T-helper 2 cell treated with Interferon-gamma antibody and Interleukin-4, amounts not matched to agents 5 μg/mL and 100 μg/mL, for 36 hours (primary cell): ENCODE measurements around the gene SBDS.
"Not testable (repeated sequence)": the region's sequence is repeated elsewhere in the genome, so short reads cannot be mapped to it uniquely, and the experiment has no call there.

Experiments
- DNase-seq: peaks from one replicate; pipeline ENCODE4 v3.0.0; 2021; ENCODE audit warnings: low spot score
- H3K27ac Mint-ChIP-seq: one replicate; pipeline ENCODE4 v1.8.0; 2021; ENCODE audit warnings: mild to moderate bottlenecking, mixed read lengths
- H3K27me3 Mint-ChIP-seq: one replicate; pipeline ENCODE4 v1.8.0; 2021; ENCODE audit warnings: low read depth, mixed read lengths
- H3K36me3 Mint-ChIP-seq: one replicate; pipeline ENCODE4 v1.8.0; 2021; ENCODE audit warnings: low read depth, mixed read lengths
- H3K4me1 Mint-ChIP-seq: one replicate; pipeline ENCODE4 v1.8.0; 2021; ENCODE audit warnings: low read depth, mixed read lengths
- H3K4me3 Mint-ChIP-seq: one replicate; pipeline ENCODE4 v1.8.0; 2022; ENCODE audit warnings: mild to moderate bottlenecking, moderate library complexity, mixed read lengths
- H3K9me3 Mint-ChIP-seq: one replicate; pipeline ENCODE4 v1.8.0; 2021; ENCODE audit warnings: mixed read lengths

The SBDS gene

GRCh38 chr7:66970310-66970709, 25.1 kb downstream of the SBDS start:
- Mint-ChIP-seq H3K36me3 (no peaks in the 10 kb centered on the region), H3K27me3 (no peaks in the 10 kb centered on the region), H3K4me3 (no peak overlapping the region), H3K4me1 (no peaks in the 10 kb centered on the region), H3K9me3 (no peaks in the 10 kb centered on the region), H3K27ac (no peak overlapping the region)
- no peak for DNase-seq

- not testable (repeated sequence) for H3K27ac Mint-ChIP-seq, H3K4me3 Mint-ChIP-seq, H3K36me3 Mint-ChIP-seq, H3K9me3 Mint-ChIP-seq, H3K4me1 Mint-ChIP-seq, H3K27me3 Mint-ChIP-seq, DNase-seq
These were observed 26.4 kb downstream of the SBDS start for GRCh38 chr7:66969001-66969400.

GRCh38 chr7:66967029-66967428, 28.4 kb downstream of the SBDS start:
- no peaks in the 10 kb centered on the region for H3K36me3 Mint-ChIP-seq
- H3K9me3 Mint-ChIP-seq: no peaks in the 10 kb centered on the region
- H3K4me1 Mint-ChIP-seq: no peaks in the 10 kb centered on the region

GRCh38 chr7:66964411-66964810, 31.0 kb downstream of the SBDS start:
- H3K4me3 Mint-ChIP-seq: no peak overlapping the region

More at GRCh38 chr7:66967029-66967428, 28.4 kb downstream of the SBDS start:
- no peaks in the 10 kb centered on the region for H3K27me3 Mint-ChIP-seq
- H3K27ac Mint-ChIP-seq: no peak overlapping the region
- H3K4me3 Mint-ChIP-seq: no peak overlapping the region
- DNase-seq: no peak

GRCh38 chr7:66961096-66961495, 34.3 kb downstream of the SBDS start:
- Mint-ChIP-seq H3K4me3 (no peak overlapping the region), H3K36me3 (peaks cover 22% of the 10 kb centered on the region), H3K27me3 (no peaks in the 10 kb centered on the region), H3K9me3 (no peaks in the 10 kb centered on the region), H3K4me1 (no peaks in the 10 kb centered on the region), H3K27ac (no peak overlapping the region)
- no peak for DNase-seq

More at GRCh38 chr7:66964411-66964810, 31.0 kb downstream of the SBDS start:
- H3K27me3 Mint-ChIP-seq: no peaks in the 10 kb centered on the region
- H3K27ac Mint-ChIP-seq: no peak overlapping the region
- no peaks in the 10 kb centered on the region for H3K4me1 Mint-ChIP-seq
- H3K36me3 Mint-ChIP-seq: peaks cover 5% of the 10 kb centered on the region
- H3K9me3 Mint-ChIP-seq: no peaks in the 10 kb centered on the region
- no peak for DNase-seq

- Mint-ChIP-seq H3K27me3 (no peaks in the 10 kb centered on the region), H3K4me3 (no peak overlapping the region), H3K9me3 (no peaks in the 10 kb centered on the region), H3K4me1 (no peaks in the 10 kb centered on the region), H3K27ac (no peak overlapping the region), H3K36me3 (peaks cover 30% of the 10 kb centered on the region)
- no peak for DNase-seq
These were observed 35.2 kb downstream of the SBDS start for GRCh38 chr7:66960192-66960591.

GRCh38 chr7:66958538-66959350, 36.6 kb downstream of the SBDS start:
- Mint-ChIP-seq H3K36me3 (peaks cover 34% of the 10 kb centered on the region), H3K27me3 (no peaks in the 10 kb centered on the region)
- no peak for DNase-seq

GRCh38 chr7:66957595-66958290, 37.6 kb downstream of the SBDS start:
- H3K4me3 Mint-ChIP-seq: no peak overlapping the region

More at GRCh38 chr7:66958538-66959350, 36.6 kb downstream of the SBDS start:
- H3K4me1 Mint-ChIP-seq: no peaks in the 10 kb centered on the region
- no peak overlapping the region for H3K4me3 Mint-ChIP-seq
- H3K9me3 Mint-ChIP-seq: no peaks in the 10 kb centered on the region
- no peak overlapping the region for H3K27ac Mint-ChIP-seq

GRCh38 chr7:66953044-66953427, 42.4 kb downstream of the SBDS start:
- H3K4me3 Mint-ChIP-seq: no peak overlapping the region
- no peak for DNase-seq
- no peak overlapping the region for H3K27ac Mint-ChIP-seq
- H3K36me3 Mint-ChIP-seq: peaks cover 55% of the 10 kb centered on the region
- H3K9me3 Mint-ChIP-seq: no peaks in the 10 kb centered on the region
- H3K4me1 Mint-ChIP-seq: no peaks in the 10 kb centered on the region
- no peaks in the 10 kb centered on the region for H3K27me3 Mint-ChIP-seq

More at GRCh38 chr7:66957595-66958290, 37.6 kb downstream of the SBDS start:
- no peaks in the 10 kb centered on the region for H3K27me3 Mint-ChIP-seq
- DNase-seq: no peak
- H3K36me3 Mint-ChIP-seq: peaks cover 37% of the 10 kb centered on the region
- H3K4me1 Mint-ChIP-seq: no peaks in the 10 kb centered on the region
- H3K9me3 Mint-ChIP-seq: no peaks in the 10 kb centered on the region
- H3K27ac Mint-ChIP-seq: no peak overlapping the region

GRCh38 chr7:66952343-66953043, 42.9 kb downstream of the SBDS start:
- peaks cover 55% of the 10 kb centered on the region for H3K36me3 Mint-ChIP-seq
- no peak overlapping the region for H3K4me3 Mint-ChIP-seq
- no peaks in the 10 kb centered on the region for H3K27me3 Mint-ChIP-seq
- no peaks in the 10 kb centered on the region for H3K4me1 Mint-ChIP-seq
- no peak for DNase-seq
- no peak overlapping the region for H3K27ac Mint-ChIP-seq
- no peaks in the 10 kb centered on the region for H3K9me3 Mint-ChIP-seq

GRCh38 chr7:66950763-66951162, 44.6 kb downstream of the SBDS start:
- no peak overlapping the region for H3K27ac Mint-ChIP-seq
- no peak for DNase-seq
- H3K36me3 Mint-ChIP-seq: peaks cover 43% of the 10 kb centered on the region
- H3K9me3 Mint-ChIP-seq: no peaks in the 10 kb centered on the region
- H3K4me3 Mint-ChIP-seq: no peak overlapping the region
- no peaks in the 10 kb centered on the region for H3K27me3 Mint-ChIP-seq
- no peaks in the 10 kb centered on the region for H3K4me1 Mint-ChIP-seq

- H3K9me3 Mint-ChIP-seq: no peaks in the 10 kb centered on the region
- H3K36me3 Mint-ChIP-seq: peaks cover 42% of the 10 kb centered on the region
- DNase-seq: no peak
- no peak overlapping the region for H3K27ac Mint-ChIP-seq
- H3K4me1 Mint-ChIP-seq: no peaks in the 10 kb centered on the region
- H3K4me3 Mint-ChIP-seq: no peak overlapping the region
- no peaks in the 10 kb centered on the region for H3K27me3 Mint-ChIP-seq
These were observed 45.1 kb downstream of the SBDS start for GRCh38 chr7:66950311-66950710.

GRCh38 chr7:66948480-66949109, 46.8 kb downstream of the SBDS start:
- H3K4me1 Mint-ChIP-seq: no peaks in the 10 kb centered on the region
- no peak overlapping the region for H3K4me3 Mint-ChIP-seq

GRCh38 chr7:66946545-66946944, 48.8 kb downstream of the SBDS start:
- no peak overlapping the region for H3K27ac Mint-ChIP-seq
- H3K9me3 Mint-ChIP-seq: no peaks in the 10 kb centered on the region
- H3K4me1 Mint-ChIP-seq: no peaks in the 10 kb centered on the region
- H3K4me3 Mint-ChIP-seq: no peak overlapping the region
- H3K27me3 Mint-ChIP-seq: no peaks in the 10 kb centered on the region
- no peak for DNase-seq
- H3K36me3 Mint-ChIP-seq: peaks cover 53% of the 10 kb centered on the region

More at GRCh38 chr7:66948480-66949109, 46.8 kb downstream of the SBDS start:
- Mint-ChIP-seq H3K9me3 (no peaks in the 10 kb centered on the region), H3K27ac (no peak overlapping the region), H3K27me3 (no peaks in the 10 kb centered on the region), H3K36me3 (peaks cover 47% of the 10 kb centered on the region)
- no peak for DNase-seq
